OCI-M2 (cell line): ENCODE results near the gene GRP.

Experiments used
- DNase-seq: peaks from one replicate; lab custom pipeline; 2025; ENCODE audit not compliant: unreplicated experiment; lab: John Stamatoyannopoulos, UW

Gene GRP

DNA sequence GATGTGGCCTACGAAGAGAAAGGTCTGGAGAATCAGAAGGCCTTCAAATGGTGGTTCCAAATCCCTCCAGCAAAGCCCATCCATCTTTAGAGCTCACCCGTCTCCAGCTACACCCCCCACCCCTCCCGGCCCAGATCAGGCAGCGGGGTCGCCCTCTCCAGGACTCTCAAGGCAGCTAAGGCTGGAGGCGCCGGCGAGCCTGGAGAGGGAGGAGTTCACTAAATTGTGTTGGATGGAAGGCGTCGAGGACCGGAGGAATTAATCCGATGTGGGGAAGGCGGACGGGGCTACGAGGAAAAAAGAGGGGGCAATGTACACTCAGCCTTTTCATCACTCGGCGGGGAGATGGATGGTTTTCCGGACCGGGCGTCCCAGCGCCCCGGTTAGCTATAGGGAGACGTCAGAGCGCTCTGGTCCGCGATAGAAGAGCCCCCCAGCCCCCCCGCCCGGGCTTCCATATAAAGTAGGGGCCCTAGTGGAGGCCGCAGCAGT, at the start of gene GRP:
Gene GRP, plus strand, starts transcription at position 487 of the 492 bp plus-strand sequence. CDS start 108 bp downstream, outside the sequence.
- no peak for DNase-seq

DNA sequence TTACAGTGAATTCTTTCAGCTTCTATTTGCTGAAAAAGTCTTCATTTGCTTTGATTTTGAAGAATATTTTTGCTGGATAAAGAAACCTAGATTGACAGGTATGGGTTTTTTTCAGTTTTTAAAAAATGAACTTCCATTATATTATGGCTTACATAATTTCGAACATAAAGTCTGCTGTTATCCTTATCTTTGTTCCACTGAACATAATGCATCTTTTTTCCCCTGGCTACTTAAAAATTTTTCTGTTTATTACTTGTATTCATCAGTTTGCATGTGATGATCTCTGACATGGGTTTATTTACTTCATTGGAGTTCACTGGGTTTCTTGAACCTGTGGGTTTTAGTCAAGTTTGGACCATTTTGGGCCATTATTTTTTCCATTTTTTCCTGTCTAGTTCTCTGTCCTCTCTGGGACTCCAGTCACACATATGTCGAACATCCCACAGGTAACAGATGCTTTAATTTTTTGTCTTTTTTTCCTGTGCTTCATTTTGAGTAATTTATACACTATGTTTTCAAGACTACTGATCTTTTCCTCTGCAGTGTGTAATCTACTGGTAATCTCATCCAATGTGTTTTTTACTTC, 47.2 kb upstream of the GRP start:
- DNase-seq, result no peak

DNA sequence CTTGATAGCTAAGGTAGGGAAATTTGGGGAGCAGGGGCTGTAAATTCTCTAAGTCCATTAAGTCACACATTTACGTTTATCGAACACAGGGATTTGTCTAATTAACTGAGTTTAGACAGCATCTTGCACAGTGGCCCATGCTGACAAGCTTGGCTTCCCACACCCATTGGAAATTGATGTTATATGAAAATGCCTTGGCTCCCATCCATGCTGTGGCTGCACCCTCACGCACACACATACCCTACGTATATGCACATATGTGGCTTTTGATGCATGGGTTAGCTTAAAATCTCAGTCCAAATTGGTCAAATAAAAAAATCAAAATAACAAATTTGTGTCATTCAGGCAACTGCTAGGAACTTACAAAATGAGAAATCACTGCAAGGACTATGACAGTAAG, 42.5 kb upstream of the GRP start:
- no peak for DNase-seq

DNA sequence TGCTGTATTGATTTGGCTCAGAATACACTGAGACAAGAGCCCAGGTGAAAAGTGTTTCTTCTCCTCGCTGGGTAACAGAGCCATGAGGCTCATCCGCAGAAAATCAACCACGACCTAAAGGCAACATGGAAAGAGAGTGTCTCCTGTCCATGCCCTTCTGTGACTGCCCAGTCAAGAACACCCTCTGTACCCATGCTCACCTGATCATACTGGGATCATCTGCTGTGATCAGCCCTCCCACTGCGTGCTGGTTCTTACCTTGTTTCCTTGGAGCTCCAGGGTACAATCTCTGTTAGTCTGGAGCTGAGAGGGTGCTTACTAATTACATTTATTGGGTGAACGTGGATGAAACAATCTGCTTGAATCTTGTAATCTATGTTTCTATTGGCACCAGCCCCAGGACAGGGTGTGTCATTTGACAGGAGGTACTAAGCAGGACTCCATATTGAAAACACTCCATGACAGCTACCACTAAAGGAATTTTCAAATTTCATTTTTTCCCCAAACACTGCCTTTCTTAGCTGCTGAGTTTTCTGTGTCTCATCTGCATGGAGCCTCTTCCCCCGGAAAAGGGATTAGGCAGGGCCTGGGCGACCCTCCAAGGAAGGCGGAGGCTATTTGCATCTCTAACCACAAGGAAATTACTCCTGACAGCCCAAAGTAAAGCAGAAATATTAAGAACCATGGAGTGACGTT, 39.7 kb upstream of the GRP start:
- DNase-seq, result no peak

DNA sequence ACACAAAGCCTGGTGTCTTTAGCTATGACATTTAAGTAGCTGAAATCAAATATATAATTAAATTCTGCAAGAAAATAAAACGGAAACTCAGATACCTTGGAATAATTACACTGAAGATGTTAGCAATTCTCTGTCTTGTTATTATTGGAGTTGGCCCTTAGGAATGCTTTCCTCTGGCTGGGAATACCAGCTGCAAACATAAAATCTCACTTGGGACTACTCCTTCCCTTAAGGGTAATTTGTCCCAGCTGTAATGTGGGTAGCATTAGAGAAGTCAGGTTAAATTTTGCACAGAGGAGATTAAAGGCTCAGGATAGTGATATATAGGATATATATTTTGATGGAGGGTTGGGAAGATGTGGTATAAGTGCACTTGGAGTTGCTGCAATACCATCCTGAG, 37.3 kb upstream of the GRP start:
- no peak for DNase-seq

DNA sequence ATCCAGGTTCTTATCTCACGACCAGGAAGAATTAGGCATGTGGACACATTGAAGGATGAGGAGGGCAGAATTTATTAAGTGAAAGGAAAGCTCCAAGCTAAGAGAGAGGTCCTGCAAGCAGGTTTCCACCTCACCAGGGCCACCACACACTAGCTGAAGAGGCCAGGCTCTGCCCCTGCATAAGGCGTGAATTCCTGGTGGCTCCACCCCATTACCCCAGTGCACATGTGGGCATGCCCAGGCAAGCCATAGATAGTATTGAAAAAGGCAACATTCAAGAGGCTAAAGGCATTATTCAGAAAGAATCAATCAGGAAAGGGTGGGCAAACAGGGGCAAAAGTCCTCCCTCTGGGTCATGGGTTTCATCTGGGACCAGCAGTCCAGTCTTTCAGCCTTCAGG, 30.9 kb upstream of the GRP start:
- DNase-seq, result no peak

DNA sequence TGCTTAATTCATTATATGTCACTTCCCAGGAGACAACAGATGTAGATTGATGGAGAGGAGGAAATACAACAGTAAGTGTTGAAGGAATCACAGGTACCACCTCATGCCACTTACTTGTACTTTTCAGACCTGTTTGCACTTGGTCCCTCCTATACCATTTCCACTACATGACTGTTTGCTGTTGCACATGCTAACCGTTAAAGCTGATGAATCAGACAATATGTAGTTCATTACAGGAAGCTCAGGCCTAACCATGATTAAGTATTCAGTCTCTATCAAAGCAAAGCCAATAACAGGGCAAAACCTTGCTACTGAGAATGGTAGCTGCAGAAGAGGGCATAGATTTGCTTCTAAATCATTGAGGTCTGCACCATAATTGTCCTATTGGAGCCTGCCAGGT, 30.2 kb upstream of the GRP start:
- DNase-seq, result no peak

DNA sequence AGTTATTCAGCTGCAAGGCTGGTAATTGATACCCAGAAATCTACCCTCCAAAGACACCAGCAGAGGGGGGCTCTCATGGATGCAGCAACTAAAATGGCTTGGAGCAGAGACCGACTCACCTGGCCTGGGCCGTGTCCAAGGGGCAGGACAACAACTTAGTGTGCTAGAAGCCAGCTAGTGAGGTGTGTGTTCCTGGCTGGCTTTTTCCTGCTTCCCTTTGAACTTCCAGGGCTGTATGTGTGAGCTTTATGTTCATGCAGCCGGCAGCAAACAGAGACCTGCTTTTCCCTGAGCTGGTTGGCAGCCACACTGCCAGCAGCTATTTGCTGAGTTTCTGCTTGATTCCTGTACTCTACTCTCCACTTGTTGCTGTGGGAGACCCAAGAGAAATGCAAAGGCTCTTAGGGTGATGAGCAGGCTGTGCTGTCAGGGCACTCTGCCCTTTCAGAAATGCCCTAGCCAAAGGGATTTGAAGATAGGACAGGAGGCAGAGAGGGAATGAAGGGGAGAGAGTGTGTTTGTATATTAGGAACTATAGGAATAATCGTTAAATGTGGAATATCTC, 23.7 kb upstream of the GRP start:
- DNase-seq, result no peak

DNA sequence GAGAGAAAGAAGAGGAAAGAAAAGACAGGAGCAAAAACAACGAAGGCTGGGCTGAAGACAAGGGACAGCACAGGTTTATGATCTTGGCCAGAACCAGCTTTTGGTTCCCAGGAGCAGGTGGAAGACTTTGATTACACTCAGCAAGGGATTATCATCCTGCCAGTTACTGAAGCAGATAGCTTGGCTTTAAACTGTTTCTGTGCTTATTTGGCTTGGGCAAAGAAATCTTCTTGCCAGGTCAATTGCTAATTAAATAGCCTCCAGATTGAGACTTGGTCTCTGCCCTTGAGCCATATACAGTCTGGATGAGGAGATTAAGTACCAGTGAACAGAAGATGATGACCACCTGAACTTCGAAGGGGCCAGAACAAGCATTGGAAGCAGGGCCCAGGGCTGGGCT, 22.3 kb upstream of the GRP start:
- DNase-seq, result no peak

DNA sequence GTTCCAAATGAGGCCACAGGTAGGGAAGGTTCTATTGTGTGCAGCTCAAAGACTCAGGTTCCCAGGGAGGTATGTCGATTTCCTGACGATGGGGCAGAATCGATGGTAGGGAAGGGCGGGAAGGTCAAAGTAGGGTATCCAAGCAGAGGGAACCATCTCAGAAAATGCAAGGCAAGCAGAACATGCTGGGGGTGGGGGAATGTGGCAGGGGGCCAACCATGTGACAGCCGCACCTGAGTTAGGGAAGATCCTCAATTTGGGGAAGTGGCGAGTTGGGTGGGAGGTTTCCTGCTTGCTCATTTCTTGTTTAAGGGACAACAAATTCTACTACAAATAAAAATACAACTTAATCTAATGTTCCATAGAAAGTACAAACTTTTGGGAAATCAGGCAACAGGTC, 21.7 kb upstream of the GRP start:
- DNase-seq, result no peak

DNA sequence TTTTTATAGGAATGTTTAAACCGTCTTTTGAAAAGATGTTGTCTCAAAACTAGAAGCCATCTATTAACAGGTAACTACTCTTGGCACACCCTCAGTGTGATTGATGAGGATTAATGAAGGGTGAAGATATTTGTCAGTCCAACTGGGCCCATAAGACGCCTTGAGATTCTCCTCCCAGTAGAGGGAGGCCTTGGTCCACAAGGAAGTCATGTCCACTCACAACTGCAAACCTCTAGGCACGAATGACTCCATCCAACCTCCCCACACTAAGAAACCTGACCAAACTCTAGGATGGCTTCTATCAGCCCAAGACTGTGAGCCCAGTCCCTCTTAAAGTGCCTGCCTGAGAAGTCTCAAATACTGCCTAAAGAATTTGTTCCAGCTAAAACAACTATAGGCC, 19.2 kb upstream of the GRP start:
- DNase-seq, result no peak

DNA sequence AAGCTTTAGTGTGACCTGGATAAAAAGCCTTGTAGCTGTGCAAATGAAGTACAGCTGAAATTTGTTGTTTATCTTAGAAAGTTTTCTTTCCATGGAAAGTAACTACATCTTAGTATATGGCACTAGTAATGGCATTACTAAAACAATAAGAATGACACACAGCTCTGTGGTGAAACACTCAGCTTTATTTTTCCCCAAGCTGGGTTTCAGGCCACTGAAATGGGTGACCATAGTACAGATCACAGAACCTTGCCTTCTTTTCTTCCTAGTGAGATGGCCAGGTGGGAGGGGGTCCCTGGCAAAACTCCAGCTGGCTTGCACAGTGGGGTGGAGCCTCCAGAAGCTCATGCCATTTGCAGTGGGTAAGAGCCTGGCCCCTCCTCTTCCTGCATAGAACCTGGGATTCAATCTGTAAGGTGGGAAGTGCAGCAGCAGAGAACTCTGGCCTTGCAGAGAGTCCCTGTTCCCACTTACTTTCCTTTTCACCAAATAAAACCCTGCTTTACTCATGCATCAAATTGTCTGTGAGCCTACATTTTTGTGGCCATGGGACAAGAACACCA, 17.6 kb upstream of the GRP start:
- DNase-seq, result no peak

DNA sequence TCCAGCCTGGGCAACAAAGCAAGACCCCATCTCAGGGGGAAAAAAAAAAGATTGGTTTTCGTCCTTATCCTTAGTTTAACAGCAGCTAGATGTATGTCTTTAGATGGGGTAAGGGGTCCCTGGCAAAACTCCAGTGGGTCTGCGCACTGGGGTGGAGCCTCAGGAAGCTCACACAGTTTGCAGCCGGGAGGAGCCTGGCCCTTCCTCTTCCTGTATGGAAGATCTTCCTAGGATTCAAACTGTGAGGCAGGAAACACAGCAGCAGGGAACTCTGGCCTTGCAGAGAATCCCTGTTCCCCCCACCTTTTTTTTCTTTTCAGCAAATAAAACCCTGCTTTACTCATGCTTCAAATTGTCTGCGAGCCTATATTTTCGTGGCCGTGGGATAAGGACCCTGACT, 12.5 kb upstream of the GRP start:
- DNase-seq, result no peak

DNA sequence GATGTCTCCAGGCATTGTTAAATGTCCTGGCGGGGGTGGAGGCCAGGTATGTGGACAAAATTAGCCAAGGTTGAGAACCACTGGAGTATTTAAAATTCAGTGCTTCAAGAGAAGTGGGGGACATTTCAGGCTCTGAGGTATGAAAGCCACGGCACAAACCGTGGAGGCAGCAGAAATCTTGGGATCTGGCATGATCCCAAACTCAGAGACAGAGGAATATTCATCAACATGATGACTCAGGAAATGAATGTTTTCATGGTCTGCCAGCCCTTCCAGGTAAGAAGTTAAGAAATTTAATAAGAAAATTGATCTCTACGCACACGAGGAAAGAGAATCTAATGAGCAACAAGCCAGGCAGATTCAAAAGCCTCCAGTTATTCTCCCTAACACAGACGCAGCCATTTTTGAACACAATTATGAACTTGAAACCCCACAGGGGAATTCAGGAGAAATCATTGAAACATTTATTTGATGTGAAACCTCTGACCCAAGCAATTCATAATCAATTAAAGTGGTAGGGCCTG, 11.3 kb upstream of the GRP start:
- no peak for DNase-seq

DNA sequence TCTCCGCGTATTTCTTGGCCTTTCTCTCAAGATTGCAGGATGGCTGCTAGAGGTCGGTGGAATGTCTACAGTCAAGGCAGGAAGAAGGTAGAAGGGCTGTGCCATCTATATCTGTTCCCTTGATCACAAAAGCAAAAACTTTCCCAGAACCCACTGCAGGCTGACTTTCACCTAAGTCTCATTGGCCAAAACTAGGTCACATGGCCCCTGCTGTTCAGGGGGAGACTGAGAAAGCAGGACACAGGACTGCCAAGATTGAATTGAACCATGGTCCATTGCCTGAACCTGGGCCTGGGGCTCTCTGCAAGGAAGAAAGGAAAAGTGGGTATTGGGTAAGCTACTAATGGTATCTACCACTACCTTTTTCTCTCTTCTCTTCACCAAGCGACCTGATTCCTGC, 9.7 kb upstream of the GRP start:
- no peak for DNase-seq

DNA sequence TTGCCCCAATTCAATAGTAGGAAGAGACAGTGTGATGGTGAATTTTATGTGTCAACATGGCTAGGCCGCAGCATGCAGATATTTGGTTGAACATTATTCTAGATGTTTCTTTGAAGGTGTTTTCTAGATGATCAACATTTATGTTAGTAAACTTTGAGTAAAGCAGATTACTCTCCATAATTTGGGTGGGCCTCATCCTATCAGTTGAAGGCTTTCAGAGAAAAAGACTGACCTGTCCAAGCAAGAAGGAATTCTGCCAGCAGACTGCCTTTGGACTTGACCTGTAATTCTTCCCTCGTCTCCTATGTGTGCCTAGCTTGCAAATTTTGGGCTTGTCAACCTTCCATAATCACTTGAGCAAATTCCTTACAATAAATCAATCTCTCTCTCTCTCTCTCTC, 8.3 kb upstream of the GRP start:
- no peak for DNase-seq

DNA sequence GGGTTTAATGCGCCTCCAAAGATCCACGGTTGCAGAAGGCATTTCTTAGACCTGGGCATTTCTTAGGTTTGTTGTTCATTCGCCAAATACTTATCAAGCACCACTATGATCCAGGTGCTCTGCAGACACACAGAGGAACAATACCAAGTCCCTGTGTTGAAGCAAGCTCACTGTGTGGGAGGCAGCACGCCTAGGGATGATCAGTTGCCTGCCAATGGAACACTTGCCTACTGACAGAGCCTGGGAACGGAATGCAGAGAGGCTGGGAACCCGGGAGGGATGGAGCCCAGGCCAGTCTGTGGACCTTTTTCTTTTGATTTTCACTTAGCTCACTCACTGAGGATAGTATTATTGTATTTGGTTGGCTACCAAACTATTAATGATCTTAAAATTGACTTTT, 1.9 kb upstream of the GRP start:
- DNase-seq, result no peak

DNA sequence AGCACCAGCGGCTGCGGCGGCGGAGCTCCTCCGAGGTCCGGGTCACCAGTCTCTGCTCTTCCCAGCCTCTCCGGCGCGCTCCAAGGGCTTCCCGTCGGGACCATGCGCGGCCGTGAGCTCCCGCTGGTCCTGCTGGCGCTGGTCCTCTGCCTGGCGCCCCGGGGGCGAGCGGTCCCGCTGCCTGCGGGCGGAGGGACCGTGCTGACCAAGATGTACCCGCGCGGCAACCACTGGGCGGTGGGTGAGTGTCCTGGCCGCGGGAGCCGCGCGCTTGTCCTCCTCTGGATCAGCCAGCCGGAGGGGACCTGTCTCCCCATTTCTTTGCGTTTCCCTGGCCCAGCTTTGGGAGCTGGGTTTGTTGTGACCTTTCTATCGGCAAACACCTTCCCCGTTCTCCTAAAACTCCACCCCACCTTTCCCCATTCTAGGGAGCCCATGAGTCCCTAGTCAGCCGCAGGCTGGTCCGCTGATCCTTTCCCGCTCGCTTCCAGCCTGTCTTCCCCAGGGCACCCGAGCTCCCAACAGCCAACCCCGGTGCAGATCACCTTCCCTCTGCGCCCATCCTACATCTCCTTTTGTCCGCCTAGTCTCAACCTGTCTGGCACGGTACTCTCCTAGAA, 316 bp downstream of the GRP start:
- DNase-seq, result no peak

DNA sequence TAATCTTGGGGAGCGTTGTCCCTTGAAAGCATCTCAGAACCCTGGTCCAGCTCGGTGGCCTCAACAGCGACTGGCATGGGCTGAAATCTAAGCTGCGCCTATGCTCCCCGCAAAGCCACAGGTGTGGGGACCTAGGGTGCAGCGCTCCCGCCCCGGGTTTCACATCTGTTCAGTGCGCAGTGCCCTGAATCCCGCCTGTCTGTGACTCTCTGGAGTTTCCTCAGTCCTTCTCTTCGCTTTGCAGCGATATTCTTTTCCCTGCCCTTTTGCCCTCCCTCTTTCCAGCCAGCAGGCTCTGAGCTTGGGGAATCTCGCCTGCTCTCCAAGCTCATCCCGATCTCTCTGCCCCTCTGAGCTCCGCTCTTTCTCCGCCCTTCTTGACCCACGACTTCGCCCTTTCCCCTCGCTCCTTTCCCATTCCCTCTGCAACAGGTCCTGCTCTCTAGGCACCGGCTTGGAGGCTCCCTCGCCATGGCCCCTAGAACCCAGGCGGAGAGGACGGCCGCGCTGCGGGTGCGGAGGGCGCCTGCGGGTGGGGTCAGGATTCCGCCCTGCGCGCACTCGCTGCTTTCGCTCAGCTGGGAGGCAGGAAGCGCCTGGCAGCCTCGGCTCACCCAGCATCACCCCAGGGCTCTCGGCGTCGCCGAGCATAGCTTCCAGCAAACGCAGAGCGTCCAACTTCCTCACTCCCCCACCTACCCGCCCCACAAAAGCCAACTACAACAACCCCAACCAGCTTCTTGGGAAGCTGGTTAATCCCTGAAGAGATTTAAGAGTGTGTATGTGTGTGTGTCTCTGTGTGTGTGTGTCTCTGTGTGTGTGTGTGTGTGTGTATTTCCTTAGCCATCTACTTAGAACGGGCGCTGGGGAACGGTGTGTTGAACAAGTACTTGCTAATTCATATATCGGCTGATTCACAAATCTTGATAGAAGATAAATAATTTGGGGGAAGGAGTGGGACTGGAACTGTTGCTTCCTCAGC, 1.1 kb downstream of the GRP start:
- DNase-seq, result no peak

DNA sequence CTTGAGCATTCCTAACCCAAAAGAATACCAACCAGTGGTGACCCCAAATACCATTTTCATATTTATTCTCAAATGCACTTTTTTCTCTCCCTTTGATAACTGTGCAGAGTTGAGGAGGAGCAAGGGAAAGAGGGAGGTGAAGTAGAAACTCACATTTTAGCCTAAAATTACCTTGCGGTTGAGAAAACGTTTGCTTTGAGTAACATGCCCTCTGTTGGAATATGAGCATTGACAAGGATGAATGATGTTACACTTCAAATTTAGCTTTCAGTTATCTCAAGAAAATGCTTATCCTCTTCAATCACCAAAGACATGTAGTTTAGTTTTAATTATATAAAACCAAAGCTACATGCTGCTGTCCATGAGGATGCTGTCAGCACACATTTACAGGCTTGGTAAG, 2.4 kb downstream of the GRP start:
- DNase-seq, result no peak

DNA sequence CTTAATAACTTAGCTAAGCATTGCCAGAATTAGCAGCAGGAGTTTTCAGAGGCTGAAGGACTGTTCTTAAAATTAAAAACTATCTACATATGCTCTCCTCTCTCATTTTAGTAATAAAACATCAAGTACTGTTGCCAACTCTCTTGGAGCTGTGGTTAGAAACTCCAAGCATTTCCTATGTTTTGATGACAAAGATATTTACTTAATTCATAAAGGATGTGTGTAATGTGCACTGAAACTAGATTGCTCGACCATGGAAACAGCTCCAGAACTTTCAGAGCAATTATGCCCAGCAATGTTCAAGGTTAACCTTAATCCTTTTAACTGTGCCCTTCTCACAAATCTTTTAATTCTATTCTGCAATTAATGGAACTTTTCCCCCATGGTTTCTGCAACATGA, 8.4 kb downstream of the GRP start:
- DNase-seq, result no peak
